Keratinocyte (primary cell): ENCODE measurements around the gene NECAB3.

ENCODE experiments used
- EZH2 ChIP-seq: IDR thresholded peaks from one replicate; pipeline ENCODE4 v1.6.1; 2012; ENCODE audit warnings: inconsistent platforms, mild to moderate bottlenecking, low read length, moderate library complexity
- TF ChIP-seq, protein P1 (sequence below), 3 experiments: IDR thresholded peaks in 1 of 3; conservative IDR thresholded peaks in 1 of 3; optimal IDR thresholded peaks in 1 of 3; 2 replicates in 2 of 3; 3 replicates in 1 of 3; pipeline versions ENCODE3 to v1.5.1; 2011; ENCODE audit warnings: low read length in 3 of 3, mild to moderate bottlenecking in 3 of 3, moderate library complexity in 2 of 3, control low read depth in 1 of 3, inconsistent platforms in 1 of 3; ENCODE audit not compliant: insufficient read depth in 2 of 3; ENCODE audit errors: extremely low read depth in 1 of 3

DNA sequence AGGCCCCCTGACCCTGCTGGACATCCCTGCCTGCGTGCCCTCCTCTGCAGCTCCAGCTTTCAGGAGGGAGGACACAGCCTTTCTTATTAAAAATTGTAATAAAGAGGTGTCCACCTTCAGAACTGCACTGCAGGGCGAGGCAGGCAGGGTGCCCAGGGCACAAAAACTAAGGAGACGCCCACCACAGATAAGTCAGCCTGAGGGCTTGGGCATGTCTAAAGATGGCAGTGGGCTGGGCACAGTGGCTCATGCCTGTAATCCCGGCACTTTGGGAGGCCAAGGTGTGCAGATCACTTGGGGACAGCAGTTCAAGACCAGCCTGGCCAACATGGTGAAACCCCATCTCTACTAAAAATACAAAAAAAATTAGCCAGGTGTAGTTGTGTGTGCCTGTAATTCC is 19.1 kb downstream of the NECAB3 start:
- TF ChIP-seq, protein P1, sequence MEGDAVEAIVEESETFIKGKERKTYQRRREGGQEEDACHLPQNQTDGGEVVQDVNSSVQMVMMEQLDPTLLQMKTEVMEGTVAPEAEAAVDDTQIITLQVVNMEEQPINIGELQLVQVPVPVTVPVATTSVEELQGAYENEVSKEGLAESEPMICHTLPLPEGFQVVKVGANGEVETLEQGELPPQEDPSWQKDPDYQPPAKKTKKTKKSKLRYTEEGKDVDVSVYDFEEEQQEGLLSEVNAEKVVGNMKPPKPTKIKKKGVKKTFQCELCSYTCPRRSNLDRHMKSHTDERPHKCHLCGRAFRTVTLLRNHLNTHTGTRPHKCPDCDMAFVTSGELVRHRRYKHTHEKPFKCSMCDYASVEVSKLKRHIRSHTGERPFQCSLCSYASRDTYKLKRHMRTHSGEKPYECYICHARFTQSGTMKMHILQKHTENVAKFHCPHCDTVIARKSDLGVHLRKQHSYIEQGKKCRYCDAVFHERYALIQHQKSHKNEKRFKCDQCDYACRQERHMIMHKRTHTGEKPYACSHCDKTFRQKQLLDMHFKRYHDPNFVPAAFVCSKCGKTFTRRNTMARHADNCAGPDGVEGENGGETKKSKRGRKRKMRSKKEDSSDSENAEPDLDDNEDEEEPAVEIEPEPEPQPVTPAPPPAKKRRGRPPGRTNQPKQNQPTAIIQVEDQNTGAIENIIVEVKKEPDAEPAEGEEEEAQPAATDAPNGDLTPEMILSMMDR (optimal IDR thresholded peaks at IDR 0.05 in 1 of 3, IDR thresholded peaks at IDR 0.05 in 1 of 3, conservative IDR thresholded peaks at IDR 0.05 in 1 of 3; ENCODE audit: extremely low read depth in 1 of 3, insufficient read depth in 2 of 3, low read length in 3 of 3): no peak
- no peak for TF ChIP-seq EZH2
